ENCODE data around the gene PHLDA1. TPM values are rescaled to one million over a fixed set of nuclear protein-coding genes. Genes with fewer than 3 reads are reported as not detected.

Gene PHLDA1
- total and polyA plus RNA-seq, 2 of the 13 experiments (the other 11 are each of a cell fraction or from before 2014, with no cell fraction given) = 33.8 to 41.0 TPM

- TF ChIP-seq NFKB2 (CRISPR knock-in tag; IDR thresholded peaks at IDR 0.05; ENCODE audit: borderline replicate concordance) (no peak), LRRFIP1 (CRISPR knock-in tag; conservative IDR thresholded peaks at IDR 0.05) (no peak), STAG1 (CRISPR knock-in tag; IDR thresholded peaks at IDR 0.05) (no peak), ZNF792 (CRISPR knock-in tag; IDR thresholded peaks at IDR 0.05) (no peak), IRX3 (CRISPR knock-in tag; IDR thresholded peaks at IDR 0.05; ENCODE audit: borderline replicate concordance, low read depth) (0 out of 2 replicates have a peak, but pooled peaks have one; percentile 5), RCOR2 (CRISPR knock-in tag; IDR thresholded peaks at IDR 0.05) (no peak), ZNF350 (CRISPR knock-in tag; IDR thresholded peaks at IDR 0.05; ENCODE audit: borderline replicate concordance, low read depth) (peak; percentile 37; the same call in 1 of the 2 replicates), MNT (IDR thresholded peaks at IDR 0.05) (no peak), KLF12 (CRISPR knock-in tag; IDR thresholded peaks at IDR 0.05; ENCODE audit: borderline replicate concordance) (no peak), ZNF75D (CRISPR knock-in tag; IDR thresholded peaks at IDR 0.05; ENCODE audit: borderline replicate concordance) (no peak), ZNF326 (CRISPR knock-in tag; IDR thresholded peaks at IDR 0.05; ENCODE audit: borderline replicate concordance) (no peak), ZNF282 (IDR thresholded peaks at IDR 0.05; ENCODE audit: partially characterized antibody) (no peak), ZNF224 (CRISPR knock-in tag; IDR thresholded peaks at IDR 0.05) (no peak), RAD51 (IDR thresholded peaks at IDR 0.05; ENCODE audit: borderline replicate concordance) (no peak), ZNF704 (CRISPR knock-in tag; IDR thresholded peaks at IDR 0.05; ENCODE audit: borderline replicate concordance) (no peak), HOXA7 (CRISPR knock-in tag; IDR thresholded peaks at IDR 0.05) (no peak), MXI1 (IDR thresholded peaks at IDR 0.05; ENCODE audit: borderline replicate concordance, low read depth, low read length) (no peak), CENPT (CRISPR knock-in tag; IDR thresholded peaks at IDR 0.05; ENCODE audit: low read depth) (0 out of 2 replicates have a peak, but pooled peaks have one; percentile 15), PAXIP1 (CRISPR knock-in tag; conservative IDR thresholded peaks at IDR 0.05) (no peak), PPARG (CRISPR knock-in tag; conservative IDR thresholded peaks at IDR 0.05) (no peak)
- TF ChIP-seq, protein P1, sequence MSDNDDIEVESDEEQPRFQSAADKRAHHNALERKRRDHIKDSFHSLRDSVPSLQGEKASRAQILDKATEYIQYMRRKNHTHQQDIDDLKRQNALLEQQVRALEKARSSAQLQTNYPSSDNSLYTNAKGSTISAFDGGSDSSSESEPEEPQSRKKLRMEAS (IDR thresholded peaks at IDR 0.05) = no peak; the same call in 1 of the 2 replicates
Measured at GRCh38 chr12:76030341-76031080, 1.1 kb downstream of the PHLDA1 start (continued).
